ENCODE data around the gene APLF. TPM values are rescaled to one million over a fixed set of nuclear protein-coding genes. Genes with fewer than 3 reads are reported as not detected.

APLF gene
- total RNA-seq, 2 experiments from 2014 or later: 6.1 to 7.6 TPM

GRCh38 chr2:68514316-68514929 is 47.0 kb downstream of the APLF start:
- DNase-seq (ENCODE audit: low spot score): no peak
- Histone ChIP-seq H3K4me2 (ENCODE audit: low read length) (no peak overlapping the region), H3K4me3 (ENCODE audit: low read depth, low read length, poor library complexity, severe bottlenecking) (no peak overlapping the region), H2AFZ (ENCODE audit: low read length) (no peak overlapping the region), H3K36me3 (ENCODE audit: insufficient read depth, low read length) (no peaks in the 10 kb centered on the region), H4K20me1 (ENCODE audit: insufficient read depth, low read length) (no peaks in the 10 kb centered on the region), H3K9me2 (ENCODE audit: insufficient read depth, low read length) (0 out of 2 replicates have a peak, but pooled peaks cover 4% of the 10 kb centered on the region), H3K4me1 (ENCODE audit: insufficient read depth, low read length, poor library complexity, severe bottlenecking) (no peaks in the 10 kb centered on the region), H3K9me3 (ENCODE audit: low read length) (no peaks in the 10 kb centered on the region), H3K79me2 (ENCODE audit: insufficient read depth, low read depth, low read length) (no peaks in the 10 kb centered on the region), H3K27ac (ENCODE audit: low read depth, low read length, poor library complexity, severe bottlenecking) (no peak overlapping the region)
- BruUV-seq (replicated peaks): no TSS peak
- CTCF ChIA-PET (ENCODE audit: unreplicated experiment): no interaction called here
- POLR2A ChIA-PET: no interaction called here
- TF ChIP-seq CTCF (conservative IDR thresholded peaks at IDR 0.05; ENCODE audit: low read length) (no peak), EZH2phosphoT487 (IDR thresholded peaks at IDR 0.05; ENCODE audit: borderline replicate concordance, low read depth, low read length) (no peak)
- intact Hi-C loops (cut with micrococcal nuclease; ENCODE audit: unreplicated experiment): no loop called here

- H3K4me1 ChIP-seq (ENCODE audit: insufficient read depth, low read length, poor library complexity, severe bottlenecking): no peaks in the 10 kb centered on the region
- ChIA-PET POLR2A (interaction anchor here (0.9 kb wide), 1 partner anchor 10 kb away, joined by 5 read pairs; no protein-coding TSS in a partner anchor), CTCF (ENCODE audit: unreplicated experiment) (no interaction called here)
- H3K9me2 ChIP-seq (ENCODE audit: insufficient read depth, low read length): 0 out of 2 replicates have a peak, but pooled peaks cover 4% of the 10 kb centered on the region
- H3K4me3 ChIP-seq (ENCODE audit: low read depth, low read length, poor library complexity, severe bottlenecking): no peak overlapping the region
- intact Hi-C loops (cut with micrococcal nuclease; ENCODE audit: unreplicated experiment): no loop called here
- no TSS peak for BruUV-seq (replicated peaks)
- DNase-seq (ENCODE audit: low spot score): no peak
- no peak for TF ChIP-seq EZH2phosphoT487 (IDR thresholded peaks at IDR 0.05; ENCODE audit: borderline replicate concordance, low read depth, low read length)
- no peak for TF ChIP-seq CTCF (conservative IDR thresholded peaks at IDR 0.05; ENCODE audit: low read length)
- H2AFZ ChIP-seq (ENCODE audit: low read length): no peak overlapping the region
- H3K27ac ChIP-seq (ENCODE audit: low read depth, low read length, poor library complexity, severe bottlenecking): no peak overlapping the region
- no peaks in the 10 kb centered on the region for H3K79me2 ChIP-seq (ENCODE audit: insufficient read depth, low read depth, low read length)
- no peaks in the 10 kb centered on the region for H3K9me3 ChIP-seq (ENCODE audit: low read length)
- no peak overlapping the region for H3K4me2 ChIP-seq (ENCODE audit: low read length)
- H3K36me3 ChIP-seq (ENCODE audit: insufficient read depth, low read length): no peaks in the 10 kb centered on the region
- no peaks in the 10 kb centered on the region for H4K20me1 ChIP-seq (ENCODE audit: insufficient read depth, low read length)
Measured at GRCh38 chr2:68516051-68516955, 48.9 kb downstream of the APLF start.

- BruUV-seq (replicated peaks): no TSS peak
- CTCF ChIA-PET (ENCODE audit: unreplicated experiment): no interaction called here
- DNase-seq (ENCODE audit: low spot score): peak; percentile 18
Measured at GRCh38 chr2:68519236-68519635, 51.9 kb downstream of the APLF start.

More at GRCh38 chr2:68519236-68519635, 51.9 kb downstream of the APLF start:
- TF ChIP-seq CTCF (conservative IDR thresholded peaks at IDR 0.05; ENCODE audit: low read length) (no peak), EZH2phosphoT487 (IDR thresholded peaks at IDR 0.05; ENCODE audit: borderline replicate concordance, low read depth, low read length) (no peak)
- H3K4me3 ChIP-seq (ENCODE audit: low read depth, low read length, poor library complexity, severe bottlenecking): no peak overlapping the region
- no peaks in the 10 kb centered on the region; the same call in 1 of the 2 replicates for H3K79me2 ChIP-seq (ENCODE audit: insufficient read depth, low read depth, low read length)
- H3K4me2 ChIP-seq (ENCODE audit: low read length): no peak overlapping the region
- no peaks in the 10 kb centered on the region for H3K9me3 ChIP-seq (ENCODE audit: low read length)
- H3K9me2 ChIP-seq (ENCODE audit: insufficient read depth, low read length): no peaks in the 10 kb centered on the region
- no peaks in the 10 kb centered on the region for H3K36me3 ChIP-seq (ENCODE audit: insufficient read depth, low read length)
- POLR2A ChIA-PET: no interaction called here
- no peaks in the 10 kb centered on the region for H4K20me1 ChIP-seq (ENCODE audit: insufficient read depth, low read length)
- intact Hi-C loops (cut with micrococcal nuclease; ENCODE audit: unreplicated experiment): no loop called here
- H2AFZ ChIP-seq (ENCODE audit: low read length): no peak overlapping the region
- H3K4me1 ChIP-seq (ENCODE audit: insufficient read depth, low read length, poor library complexity, severe bottlenecking): no peaks in the 10 kb centered on the region
- no peak overlapping the region for H3K27ac ChIP-seq (ENCODE audit: low read depth, low read length, poor library complexity, severe bottlenecking)

Measured in OCI-LY7 (cell line).